ENCODE data around the gene CSNK1G2. TPM values are rescaled to one million over a fixed set of nuclear protein-coding genes. Genes with fewer than 3 reads are reported as not detected.

Gene CSNK1G2
- total and polyA plus RNA-seq, 11 donors, result 18.2 to 42.7 (median 24.6) TPM

GRCh38 chr19:2021453-2022140 lies 80.6 kb downstream of the CSNK1G2 start:
- no peak for TF ChIP-seq POLR2A (IDR thresholded peaks at IDR 0.05)
- no peak for TF ChIP-seq CTCF (IDR thresholded peaks at IDR 0.05)
- H3K27ac ChIP-seq, result no peak overlapping the region
- DNase-seq, result no peak
- intact Hi-C loops (cut with DNase I), result loop anchor here in 3 of 10 donors (1.0 to 2.0 kb wide), 3 partner anchors 48 to 51 kb away; no protein-coding TSS in a partner anchor
- ATAC-seq, result no peak
- peaks cover 0 to 11% (median 3%) of the 10 kb centered on the region in 12 donors for H3K4me1 ChIP-seq
- peaks cover 0 to 7% (median 0%) of the 10 kb centered on the region in 12 donors for H3K9me3 ChIP-seq
- no peaks in the 10 kb centered on the region for H3K36me3 ChIP-seq
- WGBS, 4 donors, result 78 to 90% (median 80%) methylated on average over 4 of the region's 4 CpGs
- H3K27me3 ChIP-seq, result no peaks in the 10 kb centered on the region
- no peak overlapping the region for H3K4me3 ChIP-seq

GRCh38 chr19:2022289-2022688 lies 81.3 kb downstream of the CSNK1G2 start:
- ATAC-seq (no peak), DNase-seq (no peak)
- intact Hi-C loops (cut with DNase I), result loop anchor here in 1 of 10 donors (2.0 kb wide), 1 partner anchor 51 kb away; no protein-coding TSS in a partner anchor
- Histone ChIP-seq H3K36me3 (no peaks in the 10 kb centered on the region), H3K9me3 (peaks cover 0 to 7% (median 0%) of the 10 kb centered on the region in 12 donors), H3K27ac (no peak overlapping the region), H3K4me3 (no peak overlapping the region), H3K4me1 (peaks cover 0 to 9% (median 3%) of the 10 kb centered on the region in 12 donors), H3K27me3 (no peaks in the 10 kb centered on the region)
- TF ChIP-seq CTCF (IDR thresholded peaks at IDR 0.05), result no peak
- TF ChIP-seq POLR2A (IDR thresholded peaks at IDR 0.05), result no peak
- 92 to 96% (median 93%) methylated on average over 2 of the region's 2 CpGs for WGBS, 4 donors

GRCh38 chr19:2026770-2027169 lies 85.8 kb downstream of the CSNK1G2 start:
- Histone ChIP-seq H3K27ac (peak overlapping the region in 1 of 12 donors; percentile 15), H3K27me3 (no peaks in the 10 kb centered on the region), H3K36me3 (no peaks in the 10 kb centered on the region), H3K4me3 (no peak overlapping the region), H3K4me1 (peaks cover 0 to 26% (median 10%) of the 10 kb centered on the region in 12 donors), H3K9me3 (peaks cover 0 to 7% (median 0%) of the 10 kb centered on the region in 12 donors)
- DNase-seq, result no peak
- intact Hi-C loops (cut with DNase I), result no loop called here
- WGBS, 4 donors, result 89 to 94% (median 93%) methylated on average over 10 of the region's 10 CpGs
- no peak for TF ChIP-seq CTCF (IDR thresholded peaks at IDR 0.05)
- TF ChIP-seq POLR2A (IDR thresholded peaks at IDR 0.05), result no peak
- no peak for ATAC-seq

- Histone ChIP-seq H3K4me3 (no peak overlapping the region), H3K36me3 (no peaks in the 10 kb centered on the region), H3K4me1 (peaks cover 0 to 32% (median 16%) of the 10 kb centered on the region in 12 donors), H3K27me3 (no peaks in the 10 kb centered on the region), H3K9me3 (peaks cover 0 to 7% (median 0%) of the 10 kb centered on the region in 12 donors), H3K27ac (peak overlapping the region in 1 of 12 donors; percentile 15)
- intact Hi-C loops (cut with DNase I), result no loop called here
- ATAC-seq, result no peak
- no peak for DNase-seq
- WGBS, 4 donors, result 80 to 87% (median 82%) methylated on average over 9 of the region's 9 CpGs
- TF ChIP-seq POLR2A (IDR thresholded peaks at IDR 0.05), result no peak
- no peak for TF ChIP-seq CTCF (IDR thresholded peaks at IDR 0.05)
Measured at GRCh38 chr19:2027361-2027760, 86.4 kb downstream of the CSNK1G2 start.

Other genes starting within 250 kb of the CSNK1G2 start
- gene ONECUT3, start 187.7 kb upstream of the CSNK1G2 start, total RNA-seq, result not detected
- not detected for gene ONECUT3, start 187.7 kb upstream of the CSNK1G2 start, polyA plus RNA-seq
- 1 to 10 TPM in 3 of 9 donors, under 1 TPM in 6; 0.19 to 3.5 (median 0.72) TPM for gene ATP8B3, start 128.9 kb upstream of the CSNK1G2 start, total RNA-seq
- gene ATP8B3, start 128.9 kb upstream of the CSNK1G2 start, polyA plus RNA-seq, result under 1 TPM; 0.42 to 0.78 TPM
- 10 to 100 TPM; 13.2 to 22.4 (median 16.5) TPM for gene REXO1, start 92.7 kb upstream of the CSNK1G2 start, total RNA-seq
- gene REXO1, start 92.7 kb upstream of the CSNK1G2 start, polyA plus RNA-seq, result 10 to 100 TPM; 16.3 to 16.4 TPM
- gene KLF16, start 77.6 kb upstream of the CSNK1G2 start, total RNA-seq, result 10 to 100 TPM in 4 of 9 donors, 1 to 10 TPM in 5; 2.9 to 19.7 (median 9.2) TPM
- gene KLF16, start 77.6 kb upstream of the CSNK1G2 start, polyA plus RNA-seq, result 10 to 100 TPM in 1 of 2 donors, 1 to 10 TPM in 1; 3.5 to 10.2 TPM
- 100 to 1,000 TPM in 2 of 9 donors, 10 to 100 TPM in 7; 48.5 to 121 (median 52.0) TPM for gene ABHD17A, start 55.7 kb upstream of the CSNK1G2 start, total RNA-seq
- gene ABHD17A, start 55.7 kb upstream of the CSNK1G2 start, polyA plus RNA-seq, result 100 to 1,000 TPM in 1 of 2 donors, 10 to 100 TPM in 1; 64.1 to 116 TPM
- 1 to 10 TPM; 1.2 to 5.1 (median 1.9) TPM for gene ADAT3, start 35.8 kb upstream of the CSNK1G2 start, total RNA-seq
- gene ADAT3, start 35.8 kb upstream of the CSNK1G2 start, polyA plus RNA-seq, result 1 to 10 TPM; 1.6 to 3.1 TPM
- gene SCAMP4, start 35.8 kb upstream of the CSNK1G2 start, total RNA-seq, result 10 to 100 TPM; 13.5 to 38.8 (median 19.1) TPM
- gene SCAMP4, start 35.8 kb upstream of the CSNK1G2 start, polyA plus RNA-seq, result 10 to 100 TPM; 15.4 to 28.3 TPM
- gene BTBD2, start 74.5 kb downstream of the CSNK1G2 start, total RNA-seq, result 10 to 100 TPM; 47.3 to 81.8 (median 52.6) TPM
- gene BTBD2, start 74.5 kb downstream of the CSNK1G2 start, polyA plus RNA-seq, result 10 to 100 TPM; 39.4 to 46.2 TPM
- 100 to 1,000 TPM; 129 to 318 (median 155) TPM for gene MKNK2, start 110.1 kb downstream of the CSNK1G2 start, total RNA-seq
- gene MKNK2, start 110.1 kb downstream of the CSNK1G2 start, polyA plus RNA-seq, result 100 to 1,000 TPM; 110 to 197 TPM
- gene MOB3A, start 155.2 kb downstream of the CSNK1G2 start, total RNA-seq, result 10 to 100 TPM; 10.8 to 32.3 (median 16.7) TPM
- 10 to 100 TPM in 1 of 2 donors, 1 to 10 TPM in 1; 7.1 to 18.6 TPM for gene MOB3A, start 155.2 kb downstream of the CSNK1G2 start, polyA plus RNA-seq
- gene IZUMO4, start 155.7 kb downstream of the CSNK1G2 start, total RNA-seq, result 1 to 10 TPM in 8 of 9 donors, not detected in 1; 1.7 to 6.2 (median 2.3) TPM
- 1 to 10 TPM; 4.4 to 5.8 TPM for gene IZUMO4, start 155.7 kb downstream of the CSNK1G2 start, polyA plus RNA-seq
- gene AP3D1, start 210.4 kb downstream of the CSNK1G2 start, total RNA-seq, result 100 to 1,000 TPM in 5 of 9 donors, 10 to 100 TPM in 4; 63.1 to 116 (median 103) TPM
- gene AP3D1, start 210.4 kb downstream of the CSNK1G2 start, polyA plus RNA-seq, result 100 to 1,000 TPM in 1 of 2 donors, 10 to 100 TPM in 1; 66.3 to 124 TPM
- gene DOT1L, start 222.8 kb downstream of the CSNK1G2 start, total RNA-seq, result 10 to 100 TPM in 6 of 9 donors, 1 to 10 TPM in 3; 5.2 to 24.0 (median 10.8) TPM
- gene DOT1L, start 222.8 kb downstream of the CSNK1G2 start, polyA plus RNA-seq, result 10 to 100 TPM in 1 of 2 donors, 1 to 10 TPM in 1; 5.7 to 22.4 TPM